SU-DHL-6 (cell line): ENCODE measurements around the gene PHKG1.

Experiments
- EZH2phosphoT487 ChIP-seq: fragments of 200-600 bp; sonication (generic), shearing (Covaris generic); conservative IDR thresholded peaks from 2 replicates; pipeline ENCODE4 v1.6.1; 2018; ENCODE audit warnings: mild to moderate bottlenecking, antibody characterized with exemption, low read length, moderate library complexity, mixed read lengths
- TF ChIP-seq, protein P1 (sequence below): fragments of 200-600 bp; sonication (generic); IDR thresholded peaks from one replicate; pipeline ENCODE4 v1.5.1; 2017; ENCODE audit warnings: antibody characterized with exemption, mild to moderate bottlenecking, low read length, moderate library complexity; ENCODE audit not compliant: insufficient read depth, poor library complexity, severe bottlenecking

DNA sequence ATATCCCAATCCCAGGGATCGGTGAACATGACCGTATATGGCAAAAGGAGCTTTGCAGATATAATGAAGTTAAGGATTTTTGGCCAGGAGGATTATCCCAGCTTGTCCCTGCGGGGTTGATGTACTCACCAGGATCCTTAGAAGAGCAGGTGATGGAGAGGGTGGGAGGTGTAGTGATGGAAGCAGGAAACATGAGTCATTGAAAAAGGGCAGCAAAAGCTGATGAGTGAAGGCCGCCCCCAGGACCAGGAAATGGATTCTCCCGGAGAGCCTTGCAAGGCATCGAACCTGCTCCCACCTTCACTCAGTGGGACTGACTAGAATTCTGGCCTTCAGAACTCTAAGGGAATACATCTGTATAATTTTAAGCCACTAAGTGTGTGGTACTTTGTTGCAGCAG, 28.7 kb upstream of the PHKG1 start:
- TF ChIP-seq, protein P1, sequence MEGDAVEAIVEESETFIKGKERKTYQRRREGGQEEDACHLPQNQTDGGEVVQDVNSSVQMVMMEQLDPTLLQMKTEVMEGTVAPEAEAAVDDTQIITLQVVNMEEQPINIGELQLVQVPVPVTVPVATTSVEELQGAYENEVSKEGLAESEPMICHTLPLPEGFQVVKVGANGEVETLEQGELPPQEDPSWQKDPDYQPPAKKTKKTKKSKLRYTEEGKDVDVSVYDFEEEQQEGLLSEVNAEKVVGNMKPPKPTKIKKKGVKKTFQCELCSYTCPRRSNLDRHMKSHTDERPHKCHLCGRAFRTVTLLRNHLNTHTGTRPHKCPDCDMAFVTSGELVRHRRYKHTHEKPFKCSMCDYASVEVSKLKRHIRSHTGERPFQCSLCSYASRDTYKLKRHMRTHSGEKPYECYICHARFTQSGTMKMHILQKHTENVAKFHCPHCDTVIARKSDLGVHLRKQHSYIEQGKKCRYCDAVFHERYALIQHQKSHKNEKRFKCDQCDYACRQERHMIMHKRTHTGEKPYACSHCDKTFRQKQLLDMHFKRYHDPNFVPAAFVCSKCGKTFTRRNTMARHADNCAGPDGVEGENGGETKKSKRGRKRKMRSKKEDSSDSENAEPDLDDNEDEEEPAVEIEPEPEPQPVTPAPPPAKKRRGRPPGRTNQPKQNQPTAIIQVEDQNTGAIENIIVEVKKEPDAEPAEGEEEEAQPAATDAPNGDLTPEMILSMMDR: no peak
- no peak for TF ChIP-seq EZH2phosphoT487
